Stimulated activated CD8-positive, alpha-beta memory T cell treated with anti-CD3 and anti-CD28 coated beads, Interleukin-15, amount 100 ng/mL, for 1 hour (primary cell): ENCODE measurements around the gene PSMD1.
A peak's percentile ranks its signal among the peaks of the same experiment; 100 is the strongest.
"Not testable (repeated sequence)": the region's sequence is repeated elsewhere in the genome, so short reads cannot be mapped to it uniquely, and the experiment has no call there.

ENCODE experiments used
- DNase-seq: peaks from one replicate; pipeline ENCODE4 v3.0.0-alpha.2; 2020; ENCODE audit warnings: low read depth

The PSMD1 gene

DNA sequence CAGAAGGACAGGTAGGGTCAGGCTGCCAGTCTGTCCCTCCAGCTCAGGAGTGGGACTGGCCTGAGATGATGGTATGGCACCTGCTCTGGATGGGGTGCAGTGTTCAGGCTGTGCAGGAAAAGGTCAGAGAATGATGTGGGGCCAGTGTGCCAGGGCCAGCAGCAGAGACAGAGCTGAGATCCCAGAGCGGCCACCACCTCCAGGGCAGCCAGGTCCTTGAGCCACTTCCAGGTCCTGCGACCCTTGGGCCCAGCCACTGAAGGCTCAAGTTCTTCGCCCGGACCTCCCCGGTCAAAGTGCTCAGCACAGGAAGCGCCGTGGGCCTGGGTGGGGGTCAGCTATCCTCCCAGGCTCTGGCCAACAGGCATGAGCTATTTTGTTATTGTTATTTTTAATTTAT is 129.7 kb downstream of the PSMD1 start:
- no peak for DNase-seq

DNA sequence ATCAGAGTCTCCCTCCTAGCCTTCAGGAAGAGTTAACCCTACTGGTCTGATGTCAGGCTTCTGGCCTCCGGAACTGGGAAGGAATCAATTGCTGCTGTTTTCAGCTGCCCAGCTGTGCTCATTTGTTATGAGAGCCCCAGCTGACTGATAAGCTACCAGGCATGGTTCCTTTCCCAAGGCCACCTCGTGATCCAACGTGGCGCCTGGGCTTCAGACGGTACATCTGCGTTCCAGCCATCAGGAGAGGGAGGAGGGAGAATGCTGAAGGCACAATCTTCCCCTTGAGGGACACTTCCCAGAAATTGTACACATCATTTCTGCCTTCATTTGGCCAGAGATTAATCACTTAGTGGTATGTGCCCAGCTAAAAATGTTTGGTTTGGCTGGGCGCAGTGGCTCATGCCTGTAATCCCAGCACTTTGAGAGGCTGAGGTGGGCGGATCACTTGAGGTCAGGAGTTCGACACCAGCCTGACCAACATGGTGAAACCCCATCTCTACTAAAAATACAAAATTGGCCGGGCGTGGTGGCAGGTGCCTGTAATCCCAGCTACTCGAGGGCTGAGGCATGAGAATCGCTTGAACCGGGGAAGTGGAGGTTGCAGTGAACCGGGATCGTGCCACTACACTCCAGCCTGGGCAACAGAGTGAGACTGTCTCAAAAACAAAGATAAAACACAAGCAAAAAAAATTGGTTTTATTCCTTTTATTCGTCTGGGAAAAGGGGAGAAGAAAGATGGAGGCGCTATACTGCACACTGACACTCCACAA is 131.3 kb downstream of the PSMD1 start:
- DNase-seq: no peak

GRCh38 chr2:231188506-231189170 is 132.0 kb downstream of the PSMD1 start:
- DNase-seq: no peak

DNA sequence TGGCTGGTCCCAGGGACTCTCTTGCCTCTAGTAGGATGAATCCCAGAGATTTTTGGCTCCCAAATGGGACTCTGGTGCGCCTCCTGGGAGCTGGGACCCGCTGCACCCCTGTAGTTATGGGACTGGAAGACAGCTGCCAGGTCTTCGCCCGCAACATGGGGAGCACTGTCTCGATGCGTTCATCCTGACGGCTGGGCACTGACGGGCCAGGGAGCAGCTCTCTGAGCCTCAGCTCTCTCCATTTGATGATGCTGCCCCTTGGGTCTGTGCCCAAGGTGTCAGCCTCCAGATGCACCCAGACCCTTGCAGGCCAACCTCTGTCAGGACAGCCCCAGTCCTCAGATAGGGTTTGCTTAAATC is 132.5 kb downstream of the PSMD1 start:
- no peak for DNase-seq

- DNase-seq: no peak
Observed at GRCh38 chr2:231189571-231190495, 133.2 kb downstream of the PSMD1 start.

- no peak for DNase-seq
Observed at GRCh38 chr2:231190531-231191197, 134.0 kb downstream of the PSMD1 start.

- DNase-seq: no peak
Observed at GRCh38 chr2:231191896-231192872, 135.5 kb downstream of the PSMD1 start.

DNA sequence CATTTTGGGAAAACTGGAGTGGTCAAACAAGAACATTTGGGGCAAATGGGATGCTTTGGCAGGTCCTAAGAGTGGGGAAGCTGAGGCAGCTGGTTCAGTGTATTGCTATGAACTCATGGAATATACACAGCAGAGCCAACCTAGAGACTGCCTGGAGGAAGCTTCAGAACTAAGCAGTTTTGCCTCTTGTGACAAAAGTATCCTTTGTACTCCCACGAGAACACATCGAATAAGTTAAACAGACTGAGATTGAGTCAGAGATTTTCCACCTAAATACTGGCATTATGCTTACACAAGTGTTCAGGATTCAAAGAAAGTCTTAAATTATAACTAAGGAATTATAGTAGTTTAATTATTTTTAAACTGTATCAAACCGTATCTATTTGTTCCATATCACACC is 136.5 kb downstream of the PSMD1 start:
- DNase-seq: no peak

DNA sequence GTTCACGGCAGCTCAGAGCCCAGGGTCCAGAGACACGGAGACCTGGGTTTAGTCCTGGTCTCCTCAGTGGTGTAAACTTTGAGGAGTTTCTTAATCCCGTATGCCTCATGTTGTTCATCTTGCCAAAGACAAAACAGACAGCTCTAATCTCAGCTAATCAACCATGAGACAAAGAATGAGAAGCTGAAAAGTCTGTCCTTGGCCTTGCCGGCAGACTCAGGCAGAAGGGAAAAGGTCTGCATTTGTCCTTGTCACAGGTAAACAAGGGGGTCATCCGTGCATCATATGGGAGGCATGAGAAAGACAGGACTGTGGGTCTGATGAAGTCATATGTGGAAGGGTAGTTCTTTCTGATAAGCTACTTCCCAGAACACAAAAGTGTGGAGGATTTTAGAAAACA is 139.9 kb downstream of the PSMD1 start:
- DNase-seq: no peak

DNA sequence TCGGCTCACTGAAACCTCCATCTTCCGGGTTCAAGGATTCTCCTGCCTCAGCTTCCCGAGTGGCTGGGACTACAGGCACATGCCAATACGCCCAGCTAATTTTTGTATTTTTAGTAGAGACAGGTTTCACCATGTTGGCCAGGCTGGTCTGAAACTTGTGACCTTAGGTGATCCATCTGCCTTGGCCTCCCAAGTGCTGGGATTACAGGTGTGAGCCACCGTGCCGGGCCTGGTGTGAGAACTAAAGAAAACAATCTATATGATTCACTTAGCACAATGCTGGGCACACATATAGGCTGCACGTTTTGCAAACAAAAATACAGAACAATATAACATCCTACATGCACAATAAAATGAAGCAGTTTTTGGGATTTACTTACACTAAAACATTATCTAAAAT is 140.5 kb downstream of the PSMD1 start:
- not testable (repeated sequence) for DNase-seq

DNA sequence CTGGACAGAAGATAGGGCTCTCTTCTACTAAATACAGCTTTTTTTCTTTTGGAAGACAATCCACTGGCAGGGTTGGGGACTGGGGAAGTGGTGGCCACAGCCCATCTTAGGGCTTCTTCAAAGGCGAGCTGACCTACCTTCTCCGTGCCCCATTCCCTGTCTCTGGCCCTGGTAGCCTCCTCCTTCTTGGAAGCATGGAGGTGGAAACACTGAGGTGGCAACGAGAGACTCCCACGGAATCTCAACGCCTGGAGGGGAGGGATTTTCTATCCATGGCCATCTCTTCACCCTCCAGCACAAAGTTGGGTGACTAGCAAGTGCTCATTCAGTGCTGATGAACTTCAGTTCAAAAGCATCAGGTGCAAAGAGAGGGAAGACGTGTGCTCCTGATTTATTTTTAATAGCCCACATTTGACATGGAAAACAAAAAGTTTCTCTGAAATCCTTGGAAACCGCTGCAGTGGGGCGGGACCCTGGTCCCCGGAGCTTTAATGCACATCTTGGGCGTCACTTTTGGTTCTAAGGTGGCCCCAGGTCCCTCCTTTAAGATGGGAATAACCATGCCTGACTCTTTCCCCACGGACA is 141.1 kb downstream of the PSMD1 start:
- DNase-seq: no peak

DNA sequence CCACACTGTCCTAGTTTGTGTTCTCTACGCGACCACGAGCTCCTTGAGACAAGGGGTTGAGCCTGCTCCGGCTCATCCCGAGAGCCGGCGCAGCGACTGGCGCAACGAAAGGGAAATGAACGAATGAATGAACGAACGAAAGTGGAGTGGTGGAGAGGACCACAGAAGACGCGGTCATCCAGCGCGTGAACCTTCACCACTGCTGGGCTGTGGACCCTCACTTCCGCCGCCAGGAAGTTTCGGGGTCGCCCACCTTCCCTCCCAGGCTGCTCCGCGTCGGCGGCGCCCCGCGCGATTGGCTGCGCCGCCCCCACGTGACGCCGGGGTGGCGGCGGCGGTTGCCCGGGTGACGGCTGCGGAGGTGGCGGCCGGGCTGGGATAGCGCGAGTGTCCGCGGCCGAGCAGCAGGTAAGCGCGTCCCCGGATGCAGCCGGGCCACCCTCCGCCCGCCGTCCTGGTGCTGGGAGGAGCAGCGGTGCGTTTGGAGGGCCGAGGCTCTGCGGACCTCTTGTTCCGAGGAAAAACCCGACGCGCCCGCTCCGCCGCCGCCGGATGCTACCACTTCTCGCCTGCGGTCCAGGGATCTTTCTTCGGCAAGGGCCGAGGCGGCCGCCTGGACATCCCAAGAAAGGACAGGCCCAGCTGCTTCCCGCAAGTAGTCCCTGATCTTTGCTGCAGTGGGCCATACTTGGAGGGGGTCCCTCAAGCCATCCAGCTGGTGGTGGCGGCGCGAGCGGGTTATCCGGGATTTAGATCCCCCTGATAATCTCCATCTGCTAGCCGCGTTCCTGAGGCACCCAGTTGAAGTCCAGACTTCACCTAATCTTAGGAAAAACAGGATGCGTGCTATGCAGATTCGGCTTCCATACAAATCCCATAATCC is 141.9 kb downstream of the PSMD1 start, which contains the start of gene ARMC9:
TSS of gene ARMC9 (plus strand) at position 341 of the 883 bp plus-strand sequence. CDS start 7,608 bp downstream, outside the sequence.
- DNase-seq: peak; percentile 34

- no peak for DNase-seq
Observed at GRCh38 chr2:231199219-231199618, 142.6 kb downstream of the PSMD1 start.

DNA sequence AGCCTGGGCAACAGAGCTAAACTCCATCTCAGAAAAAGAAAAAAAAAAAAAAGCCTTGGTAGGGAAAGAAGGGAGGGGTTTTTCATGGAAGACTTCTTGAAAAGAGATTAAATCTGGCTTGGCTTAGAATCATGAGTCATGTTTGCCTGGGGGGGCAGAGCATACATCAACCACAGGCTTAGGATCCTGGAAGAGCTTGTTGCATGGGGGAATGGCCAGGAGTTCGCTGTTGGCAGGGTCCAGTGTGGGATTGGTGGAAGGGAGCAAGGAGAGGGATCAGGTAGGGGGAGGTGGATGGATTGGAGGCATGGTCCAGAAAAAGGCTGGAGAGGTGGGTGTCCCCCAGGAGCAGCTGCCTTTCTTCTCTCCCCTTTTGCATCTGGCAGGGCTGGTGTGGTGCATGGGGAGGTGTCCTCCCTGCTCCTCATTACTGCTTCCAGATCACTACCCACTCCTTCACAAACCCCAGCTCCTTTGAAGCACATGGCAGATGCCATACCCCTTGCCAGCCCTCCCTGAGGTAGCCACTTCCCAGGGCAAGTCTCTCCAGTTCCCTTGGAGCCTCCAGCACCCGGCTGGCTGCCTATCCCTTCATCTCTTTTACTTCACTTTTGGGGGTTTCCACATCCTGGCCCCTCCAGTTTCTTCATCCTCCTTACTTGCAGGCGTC is 144.3 kb downstream of the PSMD1 start:
- DNase-seq: no peak

- no peak for DNase-seq
Observed at GRCh38 chr2:231201475-231201814, 144.8 kb downstream of the PSMD1 start.

- no peak for DNase-seq
Observed at GRCh38 chr2:231203087-231203486, 146.4 kb downstream of the PSMD1 start.

GRCh38 chr2:231204146-231204545 is 147.5 kb downstream of the PSMD1 start:
- no peak for DNase-seq

GRCh38 chr2:231204581-231204980 is 147.9 kb downstream of the PSMD1 start:
- no peak for DNase-seq

- DNase-seq: no peak
Observed at GRCh38 chr2:231207734-231208133, 151.1 kb downstream of the PSMD1 start.
